Stomach (tissue), 4 donors: ENCODE measurements around the gene OGA.

Experiments used
- CTCF ChIP-seq, 7 experiments: fragments of 450-650 bp in 4 of 7; fragments of 200-600 bp in 3 of 7; sonication (generic) in 3 of 7; IDR thresholded peaks; one replicate each; pipeline ENCODE4 v1.5.1; 2016 to 2019; ENCODE audit warnings: antibody characterized with exemption in 7 of 7, control low read depth in 2 of 7, mild to moderate bottlenecking in 1 of 7
- POLR2A ChIP-seq, 4 donors: fragments of 450-650 bp; IDR thresholded peaks; one replicate each; pipeline ENCODE4 v1.6.1; 2016; ENCODE audit warnings: antibody characterized with exemption in 4 of 4, control low read depth in 2 of 4, mild to moderate bottlenecking in 1 of 4, moderate library complexity in 1 of 4

- no peak for TF ChIP-seq CTCF (IDR thresholded peaks at IDR 0.05)
- no peak for TF ChIP-seq POLR2A (IDR thresholded peaks at IDR 0.05)
Measured at GRCh38 chr10:101776161-101776817, 42.0 kb downstream of the OGA start.
